Measurements from ENCODE around the gene NYNRIN.
"Not testable (repeated sequence)": the region's sequence is repeated elsewhere in the genome, so short reads cannot be mapped to it uniquely, and the experiment has no call there.

NYNRIN gene

DNA sequence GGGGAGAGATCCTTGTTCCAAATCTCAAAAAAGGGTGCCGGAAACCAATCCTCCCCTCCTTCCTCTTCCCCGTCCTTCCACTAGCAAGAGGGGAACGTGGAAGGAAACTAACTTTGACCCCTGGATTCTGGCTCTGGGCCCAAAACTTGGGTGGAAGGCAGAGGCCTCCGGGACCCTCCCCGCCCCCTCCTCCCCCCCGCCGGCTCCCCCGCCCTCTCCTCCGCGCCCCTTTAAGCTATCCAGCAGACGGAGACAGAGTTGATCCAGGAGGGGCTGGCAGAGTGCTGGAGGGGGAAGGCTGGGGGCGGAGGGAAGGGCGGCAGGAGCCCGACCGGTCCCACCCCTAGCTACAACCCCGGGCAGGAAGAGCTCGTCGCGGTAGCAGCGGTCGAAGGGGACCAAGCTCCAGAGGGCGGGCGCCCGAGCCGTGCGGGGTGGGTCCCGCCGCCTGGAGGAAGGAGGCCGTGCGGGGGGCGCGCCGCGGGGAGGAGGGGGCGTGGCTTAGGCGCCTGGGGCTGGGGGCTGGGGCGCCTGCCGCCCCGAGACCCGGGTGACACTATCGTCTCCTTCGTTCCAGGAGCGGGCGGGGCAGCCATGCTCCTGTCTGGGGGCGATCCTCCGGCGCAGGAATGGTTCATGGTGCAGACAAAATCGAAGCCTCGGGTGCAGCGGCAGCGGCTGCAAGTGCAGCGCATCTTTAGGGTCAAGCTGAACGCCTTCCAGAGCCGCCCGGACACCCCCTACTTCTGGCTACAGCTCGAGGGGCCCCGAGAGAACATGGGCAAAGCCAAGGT lies at the start of gene NYNRIN:
NYNRIN (plus strand) TSS at position 351 of the 794 bp plus-strand sequence; CDS start at position 595, 244 bp downstream.
- Histone ChIP-seq H3K9ac (ENCODE audit: low read depth, low read length) (peak within 1 kb of the TSS; percentile 73), H3K4me1 (ENCODE audit: control insufficient read depth, insufficient read depth, low read length) (peaks cover 21% of the 10 kb centered on the region), H3K4me3 (ENCODE audit: low read depth, low read length) (peak within 1 kb of the TSS; percentile 88), H3K9me3 (ENCODE audit: control insufficient read depth, insufficient read depth, low read length) (no peaks in the 10 kb centered on the region), H3K27me3 (ENCODE audit: control insufficient read depth, insufficient read depth, low read length) (peaks cover 4% of the 10 kb centered on the region), H3K36me3 (ENCODE audit: control insufficient read depth, insufficient read depth, low read length) (peaks cover 4% of the 10 kb centered on the region)

DNA sequence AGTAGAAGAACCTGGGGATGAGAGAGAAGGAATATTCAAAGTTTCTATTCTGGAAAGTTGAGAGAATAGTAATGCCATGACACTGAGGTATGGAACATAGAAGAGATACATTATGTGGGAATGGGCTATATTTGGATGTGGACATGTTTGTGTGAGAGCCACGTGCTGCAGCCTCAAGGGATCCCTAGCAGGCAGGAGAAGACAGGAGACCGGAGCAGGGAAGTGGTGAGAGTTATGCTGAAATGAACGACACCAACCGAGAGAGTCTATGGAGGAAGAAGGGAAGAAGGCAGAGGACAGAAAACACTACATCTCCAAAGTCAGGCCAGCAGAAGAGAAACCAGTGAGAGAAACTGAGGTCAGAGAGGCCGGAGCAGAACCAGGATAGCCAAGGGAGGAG lies 49.1 kb upstream of the NYNRIN start:
- Histone ChIP-seq H3K36me3 (ENCODE audit: control insufficient read depth, insufficient read depth, low read length) (no peaks in the 10 kb centered on the region), H3K9me3 (ENCODE audit: control insufficient read depth, insufficient read depth, low read length) (no peaks in the 10 kb centered on the region), H3K4me1 (ENCODE audit: control insufficient read depth, insufficient read depth, low read length) (no peaks in the 10 kb centered on the region), H3K4me3 (ENCODE audit: low read depth, low read length) (no peak overlapping the region), H3K9ac (ENCODE audit: low read depth, low read length) (no peak overlapping the region), H3K27me3 (ENCODE audit: control insufficient read depth, insufficient read depth, low read length) (peaks cover 49% of the 10 kb centered on the region)

DNA sequence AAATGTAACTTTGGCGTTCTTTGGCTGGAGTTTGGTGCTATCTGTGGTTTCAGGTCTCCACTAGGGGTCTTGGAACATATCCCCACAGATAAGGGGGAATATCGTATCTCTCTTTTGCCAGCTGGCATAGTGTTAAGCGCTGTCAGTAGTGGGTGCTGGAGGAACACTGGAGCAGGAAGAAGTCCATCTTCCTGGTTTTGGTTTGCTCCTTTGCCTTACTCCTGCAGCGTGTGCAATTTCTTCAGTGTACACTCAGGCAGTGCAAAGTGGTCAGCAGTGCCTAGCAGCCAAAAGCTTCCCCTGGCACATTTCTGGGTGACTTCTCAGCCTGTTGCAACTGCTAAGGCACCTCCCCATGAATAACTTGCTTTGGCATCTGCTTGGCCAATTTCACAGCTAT lies 47.3 kb upstream of the NYNRIN start:
- Histone ChIP-seq H3K36me3 (ENCODE audit: control insufficient read depth, insufficient read depth, low read length) (no peaks in the 10 kb centered on the region), H3K4me3 (ENCODE audit: low read depth, low read length) (no peak overlapping the region), H3K9ac (ENCODE audit: low read depth, low read length) (no peak overlapping the region), H3K4me1 (ENCODE audit: control insufficient read depth, insufficient read depth, low read length) (no peaks in the 10 kb centered on the region), H3K27me3 (ENCODE audit: control insufficient read depth, insufficient read depth, low read length) (peaks cover 53% of the 10 kb centered on the region), H3K9me3 (ENCODE audit: control insufficient read depth, insufficient read depth, low read length) (no peaks in the 10 kb centered on the region)

DNA sequence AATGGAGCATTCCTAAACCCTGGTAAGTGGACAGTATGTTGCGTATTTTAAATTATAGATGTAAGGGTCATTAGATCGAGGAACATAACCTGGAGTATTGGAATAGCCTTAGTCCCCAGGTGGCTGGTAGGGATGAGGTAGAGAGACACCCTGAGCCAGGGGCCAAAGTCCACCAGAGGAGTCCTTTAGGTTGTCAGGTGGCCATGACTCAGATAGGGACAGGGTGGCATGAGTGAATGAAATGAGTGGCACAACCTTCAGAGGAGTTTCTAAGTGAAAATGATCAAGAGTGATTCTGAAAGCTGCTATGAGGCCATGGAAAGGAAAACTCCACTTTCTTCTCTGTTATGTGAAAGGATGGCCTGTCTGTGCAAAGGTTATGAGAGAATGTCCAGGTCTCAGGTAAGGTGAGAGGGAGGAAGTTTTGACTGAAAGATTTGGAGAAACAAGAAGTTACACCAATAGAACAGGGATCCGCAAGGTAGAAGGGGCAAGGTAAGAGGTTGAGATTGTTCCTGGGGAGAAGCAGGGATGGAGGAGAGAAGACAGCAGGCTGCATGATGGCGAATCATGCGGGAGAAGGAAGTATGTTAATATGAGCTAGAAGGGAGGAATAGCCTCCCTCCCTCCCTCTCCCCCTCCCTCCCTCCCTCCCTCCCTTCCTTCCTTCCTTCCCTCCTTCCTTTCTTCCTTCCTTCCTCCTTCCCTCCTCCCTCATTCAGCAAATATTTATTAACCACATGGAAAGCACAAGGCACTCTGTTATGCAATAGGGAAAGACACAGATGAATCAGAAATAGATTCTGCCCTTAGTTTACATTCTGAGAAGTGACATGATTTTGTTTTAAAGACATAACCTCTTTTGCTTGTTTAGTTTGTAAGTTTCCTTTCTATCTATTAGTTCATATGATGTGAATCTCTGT lies 45.0 kb upstream of the NYNRIN start:
- no peak overlapping the region for H3K9ac ChIP-seq (ENCODE audit: low read depth, low read length)

DNA sequence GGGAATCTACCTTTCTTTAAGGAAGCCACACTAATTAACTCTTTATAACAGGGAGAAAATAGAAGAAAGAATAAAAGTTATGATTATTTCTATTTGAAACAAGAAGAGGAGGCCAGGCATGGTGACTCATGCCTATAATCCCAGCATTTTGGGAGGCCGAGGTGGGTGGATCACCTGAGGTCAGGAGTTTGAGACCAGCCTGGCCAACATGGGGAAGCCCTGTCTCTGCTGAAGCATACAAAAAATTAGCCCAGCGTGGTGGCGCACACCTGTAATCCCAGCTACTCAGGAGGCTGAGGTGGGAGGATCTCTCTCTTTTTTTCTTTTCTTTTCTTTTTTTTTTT lies 44.3 kb upstream of the NYNRIN start:
- peaks cover 46% of the 10 kb centered on the region for H3K27me3 ChIP-seq (ENCODE audit: control insufficient read depth, insufficient read depth, low read length)
- H3K4me3 ChIP-seq (ENCODE audit: low read depth, low read length); H3K9ac ChIP-seq (ENCODE audit: low read depth, low read length); H3K9me3 ChIP-seq (ENCODE audit: control insufficient read depth, insufficient read depth, low read length); H3K4me1 ChIP-seq (ENCODE audit: control insufficient read depth, insufficient read depth, low read length); H3K36me3 ChIP-seq (ENCODE audit: control insufficient read depth, insufficient read depth, low read length): not testable (repeated sequence)

More for the DNA sequence above, 45.0 kb upstream of the NYNRIN start:
- peaks cover 52% of the 10 kb centered on the region for H3K27me3 ChIP-seq (ENCODE audit: control insufficient read depth, insufficient read depth, low read length)
- no peaks in the 10 kb centered on the region for H3K36me3 ChIP-seq (ENCODE audit: control insufficient read depth, insufficient read depth, low read length)
- no peak overlapping the region for H3K4me3 ChIP-seq (ENCODE audit: low read depth, low read length)
- H3K9me3 ChIP-seq (ENCODE audit: control insufficient read depth, insufficient read depth, low read length) = no peaks in the 10 kb centered on the region
- H3K4me1 ChIP-seq (ENCODE audit: control insufficient read depth, insufficient read depth, low read length) = no peaks in the 10 kb centered on the region

DNA sequence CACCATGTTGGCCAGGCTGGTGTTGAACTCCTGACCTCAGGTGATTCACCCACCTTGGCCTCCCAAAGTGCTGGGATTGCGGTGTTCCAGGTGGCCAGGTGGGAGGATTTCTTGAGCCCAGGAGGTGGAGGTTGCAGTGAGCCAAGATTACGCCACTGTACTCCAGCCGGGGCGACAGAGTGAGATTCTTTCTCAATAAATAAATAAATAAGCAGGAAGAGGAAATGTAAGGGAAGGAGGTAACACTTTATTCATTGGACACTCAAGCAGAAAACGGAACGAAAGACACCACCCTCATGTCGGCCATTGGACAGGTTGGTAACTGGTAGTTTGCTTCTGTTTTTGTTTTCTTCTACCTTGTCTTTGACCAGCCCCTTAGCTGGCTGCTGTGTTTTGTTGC lies 43.8 kb upstream of the NYNRIN start:
- no peaks in the 10 kb centered on the region for H3K36me3 ChIP-seq (ENCODE audit: control insufficient read depth, insufficient read depth, low read length)
- peaks cover 41% of the 10 kb centered on the region for H3K27me3 ChIP-seq (ENCODE audit: control insufficient read depth, insufficient read depth, low read length)
- no peak overlapping the region for H3K4me3 ChIP-seq (ENCODE audit: low read depth, low read length)
- H3K4me1 ChIP-seq (ENCODE audit: control insufficient read depth, insufficient read depth, low read length) = no peaks in the 10 kb centered on the region
- H3K9me3 ChIP-seq (ENCODE audit: control insufficient read depth, insufficient read depth, low read length) = no peaks in the 10 kb centered on the region
- no peak overlapping the region for H3K9ac ChIP-seq (ENCODE audit: low read depth, low read length)

DNA sequence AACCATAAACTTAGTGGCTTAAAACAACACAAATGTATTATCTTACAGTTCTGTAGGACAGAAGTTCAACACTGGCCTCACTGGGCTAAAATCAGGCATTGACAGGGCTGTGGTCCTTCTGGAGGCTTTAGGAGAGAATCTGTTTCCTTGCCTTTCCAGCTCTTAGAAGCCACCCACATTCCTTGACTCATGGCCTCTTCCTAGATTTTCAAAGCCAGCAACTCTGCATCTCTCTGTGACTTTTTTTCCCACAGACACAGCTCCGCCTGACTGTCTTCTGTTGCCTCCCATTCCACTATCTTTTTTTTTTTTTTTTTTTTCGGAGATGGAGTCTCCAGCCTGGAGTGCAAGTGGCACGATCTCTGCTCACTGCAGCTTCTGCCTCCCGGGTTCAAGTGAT lies 42.6 kb upstream of the NYNRIN start:
- Histone ChIP-seq H3K9me3 (ENCODE audit: control insufficient read depth, insufficient read depth, low read length) (no peaks in the 10 kb centered on the region), H3K4me3 (ENCODE audit: low read depth, low read length) (no peak overlapping the region), H3K27me3 (ENCODE audit: control insufficient read depth, insufficient read depth, low read length) (peaks cover 34% of the 10 kb centered on the region), H3K4me1 (ENCODE audit: control insufficient read depth, insufficient read depth, low read length) (no peaks in the 10 kb centered on the region), H3K36me3 (ENCODE audit: control insufficient read depth, insufficient read depth, low read length) (no peaks in the 10 kb centered on the region), H3K9ac (ENCODE audit: low read depth, low read length) (no peak overlapping the region)

DNA sequence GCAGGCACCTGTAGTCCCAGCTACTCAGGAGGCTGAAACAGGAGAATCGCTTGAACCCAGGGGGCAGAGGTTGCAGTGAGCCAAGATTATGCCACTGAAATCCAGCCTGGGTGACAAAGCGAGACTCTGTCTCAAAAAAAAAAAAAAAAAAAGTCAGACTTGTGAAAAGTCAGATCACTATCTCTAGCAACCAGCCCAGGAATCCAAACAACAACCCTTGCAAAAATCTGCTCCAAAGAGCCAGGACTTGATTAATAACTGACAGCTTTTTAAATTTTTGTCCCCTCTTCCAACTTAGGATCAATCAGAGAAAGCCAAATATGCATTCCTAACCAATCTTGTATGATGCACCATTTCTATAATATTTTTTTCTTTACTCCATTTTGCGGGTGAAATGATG lies 38.5 kb upstream of the NYNRIN start:
- Histone ChIP-seq H3K9me3 (ENCODE audit: control insufficient read depth, insufficient read depth, low read length) (no peaks in the 10 kb centered on the region), H3K27me3 (ENCODE audit: control insufficient read depth, insufficient read depth, low read length) (peaks cover 21% of the 10 kb centered on the region), H3K4me3 (ENCODE audit: low read depth, low read length) (no peak overlapping the region), H3K36me3 (ENCODE audit: control insufficient read depth, insufficient read depth, low read length) (no peaks in the 10 kb centered on the region), H3K9ac (ENCODE audit: low read depth, low read length) (no peak overlapping the region), H3K4me1 (ENCODE audit: control insufficient read depth, insufficient read depth, low read length) (peaks cover 1% of the 10 kb centered on the region)

DNA sequence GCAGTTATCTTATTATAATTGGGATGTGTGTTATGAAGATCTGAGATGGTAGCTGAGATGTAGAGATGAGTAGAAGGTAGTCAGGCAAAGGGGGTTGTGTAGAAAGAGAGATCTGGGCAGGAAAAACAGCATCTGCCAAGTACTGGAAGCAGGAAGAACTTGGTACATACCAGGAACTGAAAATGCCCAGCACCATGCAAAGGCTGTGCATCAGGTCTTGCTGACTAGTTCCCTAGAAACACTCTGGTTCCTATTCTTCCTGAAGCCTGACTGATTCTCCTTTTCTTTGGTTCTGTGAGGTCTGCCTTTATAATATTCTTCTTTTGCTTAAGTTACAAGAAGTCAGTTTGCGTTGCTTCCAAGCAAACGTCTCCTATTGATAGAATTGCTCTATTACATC lies 37.5 kb upstream of the NYNRIN start:
- H3K4me1 ChIP-seq (ENCODE audit: control insufficient read depth, insufficient read depth, low read length) = peaks cover 2% of the 10 kb centered on the region
- H3K36me3 ChIP-seq (ENCODE audit: control insufficient read depth, insufficient read depth, low read length) = no peaks in the 10 kb centered on the region
- no peak overlapping the region for H3K4me3 ChIP-seq (ENCODE audit: low read depth, low read length)
- H3K27me3 ChIP-seq (ENCODE audit: control insufficient read depth, insufficient read depth, low read length) = peaks cover 18% of the 10 kb centered on the region
- no peaks in the 10 kb centered on the region for H3K9me3 ChIP-seq (ENCODE audit: control insufficient read depth, insufficient read depth, low read length)
- no peak overlapping the region for H3K9ac ChIP-seq (ENCODE audit: low read depth, low read length)

DNA sequence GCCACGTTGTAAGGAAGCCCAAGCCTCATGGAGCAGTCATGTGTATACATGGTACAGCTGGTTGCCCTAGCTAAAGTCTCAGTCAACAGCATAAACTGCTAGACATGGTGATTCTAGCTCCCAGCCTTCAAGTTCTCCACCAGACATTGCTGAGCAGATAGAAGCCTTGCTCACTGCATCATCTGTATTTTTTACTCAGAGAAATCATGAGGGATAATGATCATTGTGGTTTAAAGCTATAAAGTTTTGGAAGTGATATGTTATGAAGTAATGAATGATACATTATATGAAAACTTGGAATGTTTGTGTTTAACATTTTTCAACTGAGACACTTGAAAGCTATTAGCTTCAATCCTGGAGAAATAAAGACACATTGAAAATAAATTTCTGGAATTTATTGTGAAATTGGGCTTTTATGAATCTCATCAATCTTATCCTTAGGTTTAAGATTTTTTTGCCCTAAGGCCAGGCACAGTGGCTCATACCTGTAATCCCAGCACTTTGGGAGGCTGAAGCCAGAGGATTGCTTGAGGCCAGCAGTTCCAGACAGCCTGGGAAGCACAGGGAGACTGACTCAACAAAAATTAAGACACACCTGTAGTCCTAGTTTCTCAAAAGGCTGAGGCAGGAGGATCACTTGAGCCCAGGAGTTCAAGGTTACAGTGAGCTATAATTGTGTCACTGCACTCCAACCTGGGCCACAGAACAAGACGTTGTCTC lies 36.4 kb upstream of the NYNRIN start:
- H3K4me1 ChIP-seq (ENCODE audit: control insufficient read depth, insufficient read depth, low read length) = peaks cover 2% of the 10 kb centered on the region
- H3K9ac ChIP-seq (ENCODE audit: low read depth, low read length) = no peak overlapping the region
- no peak overlapping the region for H3K4me3 ChIP-seq (ENCODE audit: low read depth, low read length)
- H3K36me3 ChIP-seq (ENCODE audit: control insufficient read depth, insufficient read depth, low read length) = no peaks in the 10 kb centered on the region
- no peaks in the 10 kb centered on the region for H3K9me3 ChIP-seq (ENCODE audit: control insufficient read depth, insufficient read depth, low read length)
- H3K27me3 ChIP-seq (ENCODE audit: control insufficient read depth, insufficient read depth, low read length) = peaks cover 17% of the 10 kb centered on the region

DNA sequence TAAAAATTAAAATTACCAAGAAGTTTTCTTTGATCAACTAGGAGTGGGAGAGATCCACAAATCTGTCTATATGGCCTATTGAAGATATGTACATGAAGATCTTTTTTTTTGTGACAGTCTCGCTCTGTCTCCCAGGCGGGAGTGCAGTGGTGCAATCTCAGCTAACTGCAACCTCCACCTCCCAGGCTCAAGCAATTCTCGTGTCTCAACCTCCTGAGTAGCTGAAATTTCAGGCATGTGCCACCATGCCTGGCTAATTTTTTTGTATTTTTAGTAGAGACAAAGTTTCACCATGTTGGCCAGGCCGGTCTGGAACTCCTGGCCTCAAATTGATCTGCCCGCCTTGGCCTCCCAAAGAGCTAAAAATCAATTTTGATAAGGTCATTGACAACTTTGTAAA lies 35.4 kb upstream of the NYNRIN start:
- H3K27me3 ChIP-seq (ENCODE audit: control insufficient read depth, insufficient read depth, low read length) = peaks cover 16% of the 10 kb centered on the region
- H3K36me3 ChIP-seq (ENCODE audit: control insufficient read depth, insufficient read depth, low read length) = no peaks in the 10 kb centered on the region
- H3K9ac ChIP-seq (ENCODE audit: low read depth, low read length) = no peak overlapping the region
- no peaks in the 10 kb centered on the region for H3K9me3 ChIP-seq (ENCODE audit: control insufficient read depth, insufficient read depth, low read length)
- H3K4me3 ChIP-seq (ENCODE audit: low read depth, low read length) = no peak overlapping the region
- H3K4me1 ChIP-seq (ENCODE audit: control insufficient read depth, insufficient read depth, low read length) = peaks cover 2% of the 10 kb centered on the region

Data from iPS-15b (cell line).